Airway epithelial cell (primary cell): ENCODE data around the gene RXRB. TPM values are rescaled to one million over a fixed set of nuclear protein-coding genes. Genes with fewer than 3 reads are reported as not detected.

Experiments
- total RNA-seq: library from RNA; depleted of rRNA; stranded (reverse); fragments of >200 nt; gene quantifications from 2 replicates; pipeline ENCODE4 v1.2.3, GENCODE V29; 2015

The RXRB gene
- total RNA-seq = 14.9 and 17.1 TPM in 2 replicates

GRCh38 chr6:33200219-33201146 lies at the start of gene RXRB, which contains the start of gene SLC39A7:
RXRB (minus strand) TSS chr6:33200665; CDS start chr6:33200476, 189 bp downstream.
SLC39A7 (plus strand) TSS chr6:33200867; CDS start chr6:33201246, 379 bp downstream.

GRCh38 chr6:33208091-33208967 lies 7.9 kb upstream of the RXRB start, which contains the start of gene RING1:
RING1 (plus strand) TSS chr6:33208500; CDS start chr6:33208823, 323 bp downstream.

DNA sequence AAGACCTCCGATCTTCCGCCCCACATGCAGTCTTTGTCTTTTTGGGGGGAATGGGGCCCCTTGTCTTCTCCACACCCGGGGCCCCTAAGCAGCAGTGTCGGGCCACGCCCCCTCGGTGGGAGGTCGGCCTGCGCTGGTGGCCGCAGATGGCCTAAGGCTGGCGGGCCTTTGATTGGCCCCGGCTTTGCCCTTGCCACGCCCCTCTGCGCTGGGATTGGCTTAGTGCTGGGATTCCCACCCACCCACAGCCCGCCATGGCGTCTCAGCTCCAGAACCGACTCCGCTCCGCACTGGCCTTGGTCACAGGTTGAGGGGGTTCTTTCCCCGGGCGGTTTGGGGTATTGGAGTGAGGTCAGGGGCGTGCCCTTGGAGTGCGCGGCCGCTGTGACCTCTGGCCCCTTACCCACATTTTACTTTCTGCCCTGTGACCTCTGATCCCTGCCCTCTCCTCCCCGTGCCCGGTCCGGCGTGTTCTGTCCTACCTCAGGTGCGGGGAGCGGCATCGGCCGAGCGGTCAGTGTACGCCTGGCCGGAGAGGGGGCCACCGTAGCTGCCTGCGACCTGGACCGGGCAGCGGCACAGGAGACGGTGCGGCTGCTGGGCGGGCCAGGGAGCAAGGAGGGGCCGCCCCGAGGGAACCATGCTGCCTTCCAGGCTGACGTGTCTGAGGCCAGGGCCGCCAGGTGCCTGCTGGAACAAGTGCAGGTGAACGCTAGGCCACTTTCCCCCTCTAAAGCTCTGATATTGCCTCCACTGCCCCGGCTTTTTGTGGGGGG lies 4.1 kb upstream of the RXRB start, which contains the start of gene HSD17B8:
HSD17B8 (plus strand) TSS at position 241 of the 776 bp plus-strand sequence; CDS start at position 255, 14 bp downstream.

GRCh38 chr6:33192105-33192646 lies 8.3 kb downstream of the RXRB start, which contains the start of gene COL11A2:
COL11A2 (minus strand) TSS chr6:33192467; CDS start chr6:33192240, 227 bp downstream.

Other genes with a start within 250 kb of the RXRB start
- gene HLA-DMA, start 247.6 kb downstream of the RXRB start, total RNA-seq = 0.28 and 1.6 TPM in 2 replicates
- 103 and 130 TPM in 2 replicates for gene BRD2, start 232.1 kb downstream of the RXRB start, total RNA-seq
- gene HLA-DOA, start 191.1 kb downstream of the RXRB start, total RNA-seq = 0.07 TPM in 1 of 2 replicates, not detected in the other
- not detected in 2 replicates for gene HLA-DPA1, start 127.0 kb downstream of the RXRB start, total RNA-seq
- gene HLA-DPB1, start 124.7 kb downstream of the RXRB start, total RNA-seq = 0.93 TPM in 1 of 2 replicates, not detected in the other
- 0.07 TPM in 1 of 2 replicates, not detected in the other for gene COL11A2, start 8.2 kb downstream of the RXRB start, total RNA-seq
- gene SLC39A7, start 202 bp upstream of the RXRB start, total RNA-seq = 84.8 and 88.7 TPM in 2 replicates
- 28.8 and 35.9 TPM in 2 replicates for gene HSD17B8, start 4.0 kb upstream of the RXRB start, total RNA-seq
- gene RING1, start 7.8 kb upstream of the RXRB start, total RNA-seq = 14.3 and 16.4 TPM in 2 replicates
- 20.4 and 33.0 TPM in 2 replicates for gene VPS52, start 71.2 kb upstream of the RXRB start, total RNA-seq
- 3,725 and 4,247 TPM in 2 replicates for gene RPS18, start 71.4 kb upstream of the RXRB start, total RNA-seq
- 8.2 and 8.7 TPM in 2 replicates for gene B3GALT4, start 76.5 kb upstream of the RXRB start, total RNA-seq
- gene WDR46, start 88.6 kb upstream of the RXRB start, total RNA-seq = 58.8 and 63.2 TPM in 2 replicates
- gene PFDN6, start 88.9 kb upstream of the RXRB start, total RNA-seq = 65.0 and 99.5 TPM in 2 replicates
- 50.0 and 58.6 TPM in 2 replicates for gene RGL2, start 98.3 kb upstream of the RXRB start, total RNA-seq
- 73.3 and 78.8 TPM in 2 replicates for gene TAPBP, start 113.4 kb upstream of the RXRB start, total RNA-seq
- gene ZBTB22, start 117.1 kb upstream of the RXRB start, total RNA-seq = 11.3 and 15.0 TPM in 2 replicates
- gene DAXX, start 122.3 kb upstream of the RXRB start, total RNA-seq = 38.4 and 41.6 TPM in 2 replicates
- gene KIFC1, start 191.2 kb upstream of the RXRB start, total RNA-seq = 31.2 and 38.2 TPM in 2 replicates
- gene PHF1, start 210.3 kb upstream of the RXRB start, total RNA-seq = 12.5 and 17.6 TPM in 2 replicates
- 155 and 228 TPM in 2 replicates for gene CUTA, start 217.4 kb upstream of the RXRB start, total RNA-seq
- 2.1 and 3.5 TPM in 2 replicates for gene SYNGAP1, start 219.4 kb upstream of the RXRB start, total RNA-seq